PC-3 (cell line): Measurements from ENCODE around the gene AKIRIN2. TPM values are rescaled to one million over a fixed set of nuclear protein-coding genes. Genes with fewer than 3 reads are reported as not detected.

Experiments used
- ATAC-seq: fragments of 200-7000 bp; cut with Tn5 transposase; 2 replicates; pipeline ENCODE4 v1.9.1; 2020; ENCODE audit warnings: mild to moderate bottlenecking, moderate library complexity
- BruUV-seq: library from RNA; stranded (reverse); fragments of 400-500 nt; replicated peaks from 2 replicates; lab custom pipeline; 2021; lab: Mats Ljungman, UMichigan
- CTCF ChIA-PET: fragments of 300-600 bp; sonication (Branson Sonifier 250); formaldehyde crosslinking; loops from one replicate; lab custom pipeline; 2022; ENCODE audit warnings: antibody characterized with exemption; lab: Charles Lee
- POLR2A ChIA-PET: fragments of 300-600 bp; sonication (Branson Sonifier 250); formaldehyde crosslinking; loops from one replicate; lab custom pipeline; 2022; ENCODE audit warnings: antibody characterized with exemption; ENCODE audit not compliant: unreplicated experiment; lab: Charles Lee
- DNase-seq: peaks from one replicate; pipeline ENCODE4 v3.0.0-alpha.2; 2015
- H2AFZ ChIP-seq: fragments of 300-600 bp; sonication (generic); 2 replicates; pipeline ENCODE4 v1.6.0; 2016; ENCODE audit warnings: antibody characterized with exemption, low read length
- H3F3A ChIP-seq: fragments of 300-600 bp; sonication (generic); one replicate; pipeline ENCODE4 v1.6.0; 2017; ENCODE audit warnings: antibody characterized with exemption, low read length, control low read depth, mild to moderate bottlenecking; ENCODE audit not compliant: unreplicated experiment
- H3K27ac ChIP-seq: fragments of 300-600 bp; sonication (generic); 2 replicates; pipeline ENCODE4 v1.5.1; 2016; ENCODE audit warnings: mild to moderate bottlenecking, low read length
- H3K27me3 ChIP-seq: fragments of 300-600 bp; sonication (generic); 2 replicates; pipeline ENCODE4 v1.6.1; 2016; ENCODE audit warnings: low read length, mixed read lengths
- H3K36me3 ChIP-seq: fragments of 300-600 bp; sonication (generic); 2 replicates; pipeline ENCODE4 v1.6.1; 2016; ENCODE audit warnings: low read depth, mixed run types, low read length, mixed read lengths
- H3K4me1 ChIP-seq: fragments of 300-600 bp; sonication (generic); 2 replicates; pipeline ENCODE4 v1.5.1; 2016; ENCODE audit warnings: low read length; ENCODE audit not compliant: insufficient read depth
- H3K4me2 ChIP-seq: fragments of 300-600 bp; sonication (generic); 2 replicates; pipeline ENCODE4 v1.6.0; 2016; ENCODE audit warnings: low read length
- H3K4me3 ChIP-seq: fragments of 300-600 bp; sonication (generic); 2 replicates; pipeline ENCODE4 v1.5.1; 2016; ENCODE audit warnings: mild to moderate bottlenecking, low read length, mixed read lengths
- H3K79me2 ChIP-seq: fragments of 300-600 bp; sonication (generic); 2 replicates; pipeline ENCODE4 v1.6.1; 2017; ENCODE audit warnings: low read length, mixed read lengths
- H3K9ac ChIP-seq: fragments of 300-600 bp; sonication (generic); 2 replicates; pipeline ENCODE4 v1.6.0; 2016; ENCODE audit warnings: mild to moderate bottlenecking, low read length
- H3K9me2 ChIP-seq: fragments of 300-600 bp; sonication (generic); replicated peaks from 2 replicates; pipeline ENCODE4 v1.6.1; 2016; ENCODE audit warnings: mixed run types, low read length, mixed read lengths
- H3K9me3 ChIP-seq: fragments of 300-600 bp; sonication (generic); 2 replicates; pipeline ENCODE4 v1.6.1; 2016; ENCODE audit warnings: low read length, mixed read lengths
- H4K20me1 ChIP-seq: fragments of 300-600 bp; sonication (generic); 2 replicates; pipeline ENCODE4 v1.6.1; 2016; ENCODE audit warnings: low read length, mixed read lengths
- CTCF ChIP-seq: fragments of 300-600 bp; sonication (generic); conservative IDR thresholded peaks from 2 replicates; pipeline ENCODE4 v1.5.1; 2017; ENCODE audit warnings: antibody characterized with exemption, low read depth, mild to moderate bottlenecking, low read length
- EZH2 ChIP-seq: fragments of 300-600 bp; sonication (generic); IDR thresholded peaks from one replicate; pipeline ENCODE4 v1.6.1; 2017; ENCODE audit warnings: antibody characterized with exemption, mild to moderate bottlenecking, low read length; ENCODE audit not compliant: unreplicated experiment
- EZH2phosphoT487 ChIP-seq: fragments of 300-600 bp; sonication (generic); IDR thresholded peaks from 2 replicates; pipeline ENCODE4 v1.6.1; 2018; ENCODE audit warnings: mild to moderate bottlenecking, antibody characterized with exemption, low read length, borderline replicate concordance
- intact Hi-C: fragments of 100-400 bp; cut with micrococcal nuclease; formaldehyde crosslinking; loops from 2 replicates; pipeline ENCODE4 v1.9.0; 2023
- total RNA-seq: library from RNA; depleted of rRNA; stranded (reverse); fragments of >200 nt; gene quantifications from 2 replicates; pipeline ENCODE4 v1.2.3, GENCODE V29; 2014

Gene AKIRIN2
- total RNA-seq, 1 experiment from 2014 or later: 15.1 TPM

- H4K20me1 ChIP-seq: no peaks in the 10 kb centered on the region
- POLR2A ChIA-PET: no interaction called here
- peak; percentile 52 for DNase-seq
- no peaks in the 10 kb centered on the region for H3K36me3 ChIP-seq
- H3K9ac ChIP-seq: peak overlapping the region; percentile 25; the same call in 1 of the 2 replicates
- intact Hi-C loops: loop anchor here (1.0 to 2.0 kb wide), 2 partner anchors 16 to 20 kb away; partner anchors contain the start of gene AKIRIN2
- H3K79me2 ChIP-seq: no peaks in the 10 kb centered on the region
- H3K27ac ChIP-seq: peak overlapping the region; percentile 85
- H3F3A ChIP-seq: no peaks in the 10 kb centered on the region
- H3K4me2 ChIP-seq: peak overlapping the region; percentile 46
- no peaks in the 10 kb centered on the region for H3K27me3 ChIP-seq
- CTCF ChIA-PET: interaction anchor here (0.6 kb wide), 1 partner anchor 24 kb away, joined by 3 read pairs; no protein-coding TSS in a partner anchor
- H3K4me3 ChIP-seq: no peak overlapping the region
- peak; percentile 45 for ATAC-seq
- H3K9me3 ChIP-seq: no peaks in the 10 kb centered on the region
- no TSS peak for BruUV-seq
- H2AFZ ChIP-seq: 0 out of 2 replicates have a peak overlapping the region, but pooled peaks have one; percentile 4
- TF ChIP-seq EZH2phosphoT487: no peak
- no peak for TF ChIP-seq EZH2
- TF ChIP-seq CTCF: no peak
- peaks cover 32% of the 10 kb centered on the region for H3K4me1 ChIP-seq
- H3K9me2 ChIP-seq: no peaks in the 10 kb centered on the region
Observed at GRCh38 chr6:87722540-87723169, 20.6 kb upstream of the AKIRIN2 start.

- no peak overlapping the region for H2AFZ ChIP-seq
- ATAC-seq: no peak
- H3K36me3 ChIP-seq: no peaks in the 10 kb centered on the region
- no peaks in the 10 kb centered on the region for H3K27me3 ChIP-seq
- H3K27ac ChIP-seq: no peak overlapping the region
- H3K79me2 ChIP-seq: no peaks in the 10 kb centered on the region
- no peaks in the 10 kb centered on the region for H4K20me1 ChIP-seq
- no peak overlapping the region for H3K4me2 ChIP-seq
- CTCF ChIA-PET: no interaction called here
- H3K9me2 ChIP-seq: no peaks in the 10 kb centered on the region
- H3K4me1 ChIP-seq: peaks cover 29% of the 10 kb centered on the region
- no TSS peak for BruUV-seq
- POLR2A ChIA-PET: interaction anchor here (0.6 to 0.9 kb wide), 2 partner anchors 20 to 22 kb away, joined by 7 read pairs; no protein-coding TSS in a partner anchor
- TF ChIP-seq CTCF: no peak
- TF ChIP-seq EZH2: no peak
- no peaks in the 10 kb centered on the region for H3F3A ChIP-seq
- intact Hi-C loops: no loop called here
- no peak for DNase-seq
- H3K9ac ChIP-seq: no peak overlapping the region
- H3K9me3 ChIP-seq: no peaks in the 10 kb centered on the region
- no peak overlapping the region for H3K4me3 ChIP-seq
Observed at GRCh38 chr6:87721311-87721710, 19.3 kb upstream of the AKIRIN2 start.
